K562 (cell line): ENCODE results near the gene COLEC12. TPM values are rescaled to one million over a fixed set of nuclear protein-coding genes. Genes with fewer than 3 reads are reported as not detected.

Source experiments
- ATAC-seq: fragments of 200-7000 bp; cut with Tn5 transposase; 3 replicates; pipeline ENCODE4 v1.9.1; 2020; ENCODE audit warnings: moderate library complexity
- BruUV-seq: library from RNA; stranded (reverse); fragments of 400-500 nt; replicated peaks from 2 replicates; lab custom pipeline; 2021; lab: Mats Ljungman, UMichigan
- CTCF ChIA-PET: fragments of 300-600 bp; formaldehyde crosslinking; extraction: SDS; loops from one replicate; lab custom pipeline; 2021; ENCODE audit warnings: low intra/inter-chr PET ratio; lab: Yijun Ruan, JAX
- POLR2A ChIA-PET: fragments of 300-600, 350-650 bp; sonication (Branson Sonifier 250); formaldehyde crosslinking; extraction: SDS; loops from one replicate; lab custom pipeline; 2021; ENCODE audit warnings: antibody characterized with exemption, inconsistent platforms; lab: Yijun Ruan, JAX
- DNase-seq, 4 experiments: peaks; one replicate each; pipeline versions ENCODE4 v3.0.0 to v3.0.0-alpha.2; 2011 to 2018; ENCODE audit warnings: low spot score in 3 of 4, mixed read lengths in 3 of 4; ENCODE audit errors: extremely low read depth in 1 of 4
- FAIRE-seq: peaks from 2 replicates; lab custom pipeline; 2011; peaks lifted over from hg19 to GRCh38; lab: Jason Lieb, UNC
- H2AFZ ChIP-seq: 2 replicates; pipeline ENCODE4 v1.6.0; 2011; ENCODE audit warnings: low read depth, low read length, control low read depth, inconsistent platforms
- H3K27ac ChIP-seq: fragments of 200-600 bp; 3 replicates; pipeline ENCODE4 v1.8.0; 2011; ENCODE audit warnings: low read depth, mild to moderate bottlenecking, control low read depth, inconsistent platforms, low read length, moderate library complexity, mixed read lengths; ENCODE audit errors: extremely low read depth
- H3K27me3 ChIP-seq, 2 experiments: fragments of 300-600 bp in 1 of 2; 2 replicates in 1 of 2; 3 replicates in 1 of 2; pipeline versions ENCODE4 v1.6.0 to v1.8.0; 2011; ENCODE audit warnings: inconsistent platforms in 2 of 2, low read length in 2 of 2, mild to moderate bottlenecking in 1 of 2, mixed read lengths in 1 of 2, moderate library complexity in 1 of 2; ENCODE audit not compliant: control insufficient read depth in 2 of 2, insufficient read depth in 2 of 2
- H3K36me3 ChIP-seq: fragments of 300-600 bp; 3 replicates; pipeline ENCODE4 v1.8.0; 2011; ENCODE audit warnings: mild to moderate bottlenecking, low read length, inconsistent platforms; ENCODE audit not compliant: control insufficient read depth, insufficient read depth
- H3K4me1 ChIP-seq, 2 experiments: fragments of 200-600 bp in 1 of 2; replicated peaks in 1 of 2; 2 replicates in 1 of 2; 3 replicates in 1 of 2; pipeline versions ENCODE4 v1.5.1 to v1.8.0; 2011; ENCODE audit warnings: inconsistent platforms in 2 of 2, low read length in 2 of 2, mild to moderate bottlenecking in 1 of 2, mixed read lengths in 1 of 2, moderate library complexity in 1 of 2; ENCODE audit not compliant: control insufficient read depth in 2 of 2, insufficient read depth in 2 of 2
- H3K4me2 ChIP-seq: 2 replicates; pipeline ENCODE4 v1.6.1; 2011; ENCODE audit warnings: low read length, control low read depth, inconsistent platforms, mixed read lengths; ENCODE audit not compliant: insufficient read depth
- H3K4me3 ChIP-seq: fragments of 200-600 bp; sonication (generic), shearing (Covaris generic); 2 replicates; pipeline ENCODE4 v1.5.1; 2016; ENCODE audit warnings: control low read depth, inconsistent platforms
- H3K79me2 ChIP-seq: fragments of 200-600 bp; 3 replicates; pipeline ENCODE4 v1.8.0; 2011; ENCODE audit warnings: low read length, inconsistent platforms; ENCODE audit not compliant: control insufficient read depth, insufficient read depth
- H3K9ac ChIP-seq, 2 experiments: 2 replicates each; pipeline versions ENCODE4 v1.6.0 to v1.6.1; 2011; ENCODE audit warnings: low read depth in 2 of 2, low read length in 2 of 2, control low read depth in 1 of 2, inconsistent platforms in 1 of 2, mild to moderate bottlenecking in 1 of 2, mixed read lengths in 1 of 2; ENCODE audit not compliant: insufficient read depth in 1 of 2
- H3K9me1 ChIP-seq: one replicate; pipeline ENCODE4 v1.6.0; 2011; ENCODE audit warnings: inconsistent platforms, mild to moderate bottlenecking, low read length, moderate library complexity; ENCODE audit not compliant: control insufficient read depth, insufficient read depth
- H3K9me3 ChIP-seq: replicated peaks from 2 replicates; pipeline ENCODE4 v1.5.1; 2011; ENCODE audit warnings: low read depth, low read length, inconsistent platforms; ENCODE audit not compliant: control insufficient read depth, insufficient read depth
- H4K20me1 ChIP-seq: replicated peaks from 2 replicates; pipeline ENCODE4 v1.6.1; 2011; ENCODE audit warnings: low read length, inconsistent platforms, mixed read lengths; ENCODE audit not compliant: control insufficient read depth, insufficient read depth
- CCNT2 ChIP-seq: IDR thresholded peaks from 2 replicates; pipeline ENCODE4 v1.6.1; 2011; ENCODE audit warnings: borderline replicate concordance, low read depth, mild to moderate bottlenecking, moderate library complexity, mixed read lengths, low read length; ENCODE audit not compliant: insufficient read length; ENCODE audit errors: extremely low read depth
- FOXA1 ChIP-seq: fragments of 450-650 bp; IDR thresholded peaks from 2 replicates; pipeline ENCODE4 v1.6.1; 2016; ENCODE audit warnings: mild to moderate bottlenecking, borderline replicate concordance
- GATAD2A ChIP-seq: fragments of 450-650 bp; IDR thresholded peaks from 2 replicates; pipeline ENCODE4 v1.6.1; 2017
- HNRNPLL ChIP-seq: fragments of 200-400 bp; formaldehyde crosslinking; IDR thresholded peaks from 2 replicates; pipeline ENCODE4 v1.6.1; 2017; ENCODE audit warnings: low read length, low read depth, mild to moderate bottlenecking; ENCODE audit not compliant: poor library complexity, severe bottlenecking
- MAFK ChIP-seq: IDR thresholded peaks from 2 replicates; pipeline ENCODE4 v1.6.1; 2011; ENCODE audit warnings: low read length, improper control_type of control experiment
- SMAD3 ChIP-seq: fragments of 450-650 bp; formaldehyde crosslinking; conservative IDR thresholded peaks from 2 replicates; pipeline ENCODE4 v1.4.0; 2020; ENCODE audit warnings: mild to moderate bottlenecking
- WGBS: fragments of 100-300 bp; shearing (Covaris generic); methylation state at CpG from one replicate; pipeline ENCODE4 v1.1.6; 2016; ENCODE audit warnings: low coverage, mixed read lengths; ENCODE audit not compliant: insufficient coverage; ENCODE audit errors: missing lambda C conversion rate; 5-methylcytosine and 5-hydroxymethylcytosine counted together
- in situ Hi-C: fragments of 300-500 bp; cut with MboI; formaldehyde crosslinking; loops from 4 replicates; pipeline ENCODE4 v1.15.0; 2018; ENCODE audit warnings: inconsistent platforms, mixed read lengths
- intact Hi-C: fragments of 100-400 bp; cut with micrococcal nuclease; formaldehyde crosslinking; loops from 2 replicates; pipeline ENCODE4 v1.14.2; 2022
- polyA plus RNA-seq, 8 experiments: library from polyadenylated mRNA; depleted of rRNA in 4 of 8; stranded (reverse) in 5 of 8; unstranded in 3 of 8; fragments of >200 nt; fragmentation: Nextera tagmentation in 2 of 8; fragmentation: Illumina TruSeq in 1 of 8; extraction: Ambion mirVana in 2 of 8; extraction: Trizol in 1 of 8; gene quantifications; 2 replicates each; pipeline versions ENCODE4 v1.2.1 to v1.2.3, GENCODE V29; 2011 to 2014; ENCODE audit warnings: inconsistent platforms in 1 of 8, missing spikeins in 1 of 8
- total RNA-seq, 7 experiments: library from RNA; depleted of rRNA in 6 of 7; stranded (reverse); fragments of >200 nt in 6 of 7; fragmentation: Illumina TruSeq in 2 of 7; extraction: Trizol in 2 of 7; gene quantifications; 2 replicates each; pipeline versions ENCODE4 v1.2.1 to v1.2.3, GENCODE V29; 2011 to 2021; ENCODE audit warnings: low replicate concordance in 1 of 7

Gene COLEC12
- total and polyA plus RNA-seq, 9 of the 15 experiments (the other 6 are each of a cell fraction or from before 2014, with no cell fraction given): 0.04 TPM; not detected in 8

GRCh38 chr18:527146-527545, 26.6 kb upstream of the COLEC12 start:
- in situ Hi-C loops: no loop called here
- Histone ChIP-seq H4K20me1 (no peaks in the 10 kb centered on the region), H3K9ac (no peak overlapping the region), H3K4me2 (no peak overlapping the region), H3K4me3 (no peak overlapping the region), H2AFZ (no peak overlapping the region), H3K27me3 (peaks cover 5 to 10% of the 10 kb centered on the region in 2 experiments; a peak in 3 of 5 replicates), H3K27ac (no peak overlapping the region), H3K36me3 (no peaks in the 10 kb centered on the region), H3K9me3 (no peaks in the 10 kb centered on the region), H3K4me1 (no peaks in the 10 kb centered on the region; a peak in 1 of 5 replicates), H3K79me2 (no peaks in the 10 kb centered on the region), H3K9me1 (no peaks in the 10 kb centered on the region)
- intact Hi-C loops: no loop called here
- BruUV-seq: no TSS peak
- 0% methylated on average over 1 of the region's 1 CpG for WGBS
- DNase-seq: no peak
- no peak for TF ChIP-seq FOXA1
- TF ChIP-seq HNRNPLL: no peak
- no peak for ATAC-seq
- CTCF ChIA-PET: no interaction called here
- no peak for FAIRE-seq
- POLR2A ChIA-PET: interaction anchor here (0.7 kb wide), 1 partner anchor 838 kb away, joined by 4 read pairs; no protein-coding TSS in a partner anchor

DNA sequence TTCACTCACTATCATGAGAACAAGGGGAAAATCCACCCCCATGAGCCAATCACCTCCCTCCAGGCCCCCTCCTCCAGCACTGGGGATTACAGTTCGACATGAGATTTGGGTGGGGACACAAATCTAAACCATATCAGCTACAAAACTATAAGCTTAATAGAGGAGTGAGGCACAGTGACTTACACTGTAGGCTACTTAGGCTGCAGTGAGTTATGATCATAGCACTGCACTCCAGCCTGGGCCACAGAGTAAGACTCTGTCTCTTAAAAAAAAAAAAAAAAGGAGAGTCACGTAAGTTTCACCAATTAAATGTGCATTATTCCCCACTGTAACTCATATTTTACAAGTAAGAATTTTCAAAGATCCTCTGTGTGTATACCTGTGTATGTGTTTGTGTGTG, 26.2 kb upstream of the COLEC12 start:
- TF ChIP-seq GATAD2A: no peak
- no peak for TF ChIP-seq MAFK
- no peak for TF ChIP-seq SMAD3 (CRISPR knock-in tag)
- TF ChIP-seq CCNT2: no peak
- POLR2A ChIA-PET: interaction anchor here (0.5 kb wide), 1 partner anchor 114 kb away, joined by 3 read pairs; no protein-coding TSS in a partner anchor
- in situ Hi-C loops: no loop called here
- 3% methylated on average over 2 of the region's 2 CpGs for WGBS
- DNase-seq (no peak), ATAC-seq (no peak), FAIRE-seq (no peak)
- no peak overlapping the region for H3K4me2 ChIP-seq
- H3K4me1 ChIP-seq: no peaks in the 10 kb centered on the region; a peak in 1 of 5 replicates
- H3K36me3 ChIP-seq: no peaks in the 10 kb centered on the region
- no TSS peak for BruUV-seq
- no peaks in the 10 kb centered on the region for H3K9me1 ChIP-seq
- no peak overlapping the region for H2AFZ ChIP-seq
- CTCF ChIA-PET: no interaction called here
- no peaks in the 10 kb centered on the region for H4K20me1 ChIP-seq
- H3K4me3 ChIP-seq: no peak overlapping the region
- H3K27ac ChIP-seq: no peak overlapping the region
- H3K79me2 ChIP-seq: no peaks in the 10 kb centered on the region
- H3K9me3 ChIP-seq: no peaks in the 10 kb centered on the region
- H3K9ac ChIP-seq: no peak overlapping the region
- H3K27me3 ChIP-seq: peaks cover 5 to 10% of the 10 kb centered on the region in 2 experiments; a peak in 3 of 5 replicates
- intact Hi-C loops: no loop called here
